Epithelial cell of esophagus (primary cell): ENCODE data around the gene RASSF3.

Source experiments
- DNase-seq: peaks from one replicate; pipeline ENCODE4 v3.0.0; 2010; ENCODE audit warnings: low read depth
- H3K4me3 ChIP-seq: 2 replicates; pipeline ENCODE4 v1.5.1; 2011; ENCODE audit warnings: mild to moderate bottlenecking, low read length, control low read depth
- CTCF ChIP-seq: IDR thresholded peaks from 2 replicates; pipeline ENCODE4 v1.5.1; 2011; ENCODE audit warnings: low read depth, mild to moderate bottlenecking, low read length, control low read depth, inconsistent platforms; ENCODE audit not compliant: insufficient read depth; ENCODE audit errors: missing control alignments

The RASSF3 gene

GRCh38 chr12:64569923-64570691 lies 40.2 kb upstream of the RASSF3 start:
- no peak overlapping the region for H3K4me3 ChIP-seq
- no peak for DNase-seq
- TF ChIP-seq CTCF, result no peak

GRCh38 chr12:64571411-64571810 lies 38.9 kb upstream of the RASSF3 start:
- no peak for TF ChIP-seq CTCF
- DNase-seq, result no peak
- no peak overlapping the region for H3K4me3 ChIP-seq

- no peak for TF ChIP-seq CTCF
- DNase-seq, result no peak
- no peak overlapping the region for H3K4me3 ChIP-seq
Measured at GRCh38 chr12:64572241-64572640, 38.1 kb upstream of the RASSF3 start.

GRCh38 chr12:64574837-64575236 lies 35.5 kb upstream of the RASSF3 start:
- TF ChIP-seq CTCF, result no peak
- DNase-seq, result no peak
- H3K4me3 ChIP-seq, result no peak overlapping the region

- TF ChIP-seq CTCF, result no peak
- H3K4me3 ChIP-seq, result no peak overlapping the region
- no peak for DNase-seq
Measured at GRCh38 chr12:64577046-64577445, 33.2 kb upstream of the RASSF3 start.

GRCh38 chr12:64578566-64578965 lies 31.7 kb upstream of the RASSF3 start:
- DNase-seq, result no peak
- no peak overlapping the region for H3K4me3 ChIP-seq
- TF ChIP-seq CTCF, result no peak

GRCh38 chr12:64580681-64581080 lies 29.6 kb upstream of the RASSF3 start:
- H3K4me3 ChIP-seq, result no peak overlapping the region
- no peak for TF ChIP-seq CTCF
- no peak for DNase-seq
